Eye (tissue), 1 donor: Measurements from ENCODE around the gene TRIM8.

Experiments used
- DNase-seq: peaks from one replicate; pipeline ENCODE4 v3.0.0-alpha.2; 2015

TRIM8 gene

GRCh38 chr10:102644066-102644645 lies at the start of gene TRIM8:
TSS of gene TRIM8 (plus strand) at chr10:102644479. CDS start at chr10:102644618, 139 bp downstream.
- peak; percentile 74 for DNase-seq

GRCh38 chr10:102595293-102595692 lies 49.0 kb upstream of the TRIM8 start:
- no peak for DNase-seq

- DNase-seq, result no peak
Observed at GRCh38 chr10:102595897-102596296, 48.4 kb upstream of the TRIM8 start.

- DNase-seq, result peak; percentile 81
Observed at GRCh38 chr10:102596506-102596971, 47.7 kb upstream of the TRIM8 start.

GRCh38 chr10:102597131-102597991 lies 46.9 kb upstream of the TRIM8 start:
- no peak for DNase-seq

- no peak for DNase-seq
Observed at GRCh38 chr10:102598243-102598642, 46.0 kb upstream of the TRIM8 start.

GRCh38 chr10:102599565-102600327 lies 44.5 kb upstream of the TRIM8 start:
- no peak for DNase-seq

GRCh38 chr10:102600816-102601215 lies 43.5 kb upstream of the TRIM8 start:
- no peak for DNase-seq

GRCh38 chr10:102601639-102602038 lies 42.6 kb upstream of the TRIM8 start:
- no peak for DNase-seq

GRCh38 chr10:102602272-102603045 lies 41.8 kb upstream of the TRIM8 start:
- no peak for DNase-seq

- no peak for DNase-seq
Observed at GRCh38 chr10:102603946-102604345, 40.3 kb upstream of the TRIM8 start.

GRCh38 chr10:102604439-102604841 lies 39.8 kb upstream of the TRIM8 start:
- DNase-seq, result no peak

- DNase-seq, result no peak
Observed at GRCh38 chr10:102605712-102606111, 38.6 kb upstream of the TRIM8 start.

- no peak for DNase-seq
Observed at GRCh38 chr10:102608487-102608886, 35.8 kb upstream of the TRIM8 start.

GRCh38 chr10:102610441-102610887 lies 33.8 kb upstream of the TRIM8 start:
- DNase-seq, result no peak

GRCh38 chr10:102611514-102612087 lies 32.7 kb upstream of the TRIM8 start:
- no peak for DNase-seq

GRCh38 chr10:102612964-102613275 lies 31.4 kb upstream of the TRIM8 start:
- DNase-seq, result no peak

- no peak for DNase-seq
Observed at GRCh38 chr10:102613286-102613685, 31.0 kb upstream of the TRIM8 start.

- no peak for DNase-seq
Observed at GRCh38 chr10:102613785-102614184, 30.5 kb upstream of the TRIM8 start.

- no peak for DNase-seq
Observed at GRCh38 chr10:102614888-102615287, 29.4 kb upstream of the TRIM8 start.

GRCh38 chr10:102615361-102615760 lies 28.9 kb upstream of the TRIM8 start:
- no peak for DNase-seq

- no peak for DNase-seq
Observed at GRCh38 chr10:102616066-102616770, 28.1 kb upstream of the TRIM8 start.
